Fibroblast of lung (primary cell): ENCODE results near the gene CIB4.

Source experiments
- CTCF ChIP-seq, 2 donors: IDR thresholded peaks in 1 of 2; conservative IDR thresholded peaks in 1 of 2; 1 replicate in 1 of 2; 2 replicates in 1 of 2; pipeline ENCODE4 v1.5.1; 2011 to 2012; ENCODE audit warnings: low read length in 2 of 2, control low read depth in 1 of 2, inconsistent platforms in 1 of 2, low read depth in 1 of 2, mild to moderate bottlenecking in 1 of 2
- EZH2 ChIP-seq: IDR thresholded peaks from 2 replicates; pipeline ENCODE4 v1.5.1; 2012; ENCODE audit warnings: low read length, control low read depth, mild to moderate bottlenecking; ENCODE audit errors: missing control alignments

- TF ChIP-seq CTCF (conservative IDR thresholded peaks at IDR 0.05 in 1 of 2, IDR thresholded peaks at IDR 0.05 in 1 of 2; ENCODE audit: low read depth in 1 of 2, low read length in 2 of 2): no peak
- TF ChIP-seq EZH2: no peak
Measured at GRCh38 chr2:26639685-26640243, 1.4 kb downstream of the CIB4 start.
